ENCODE data around the gene SPEG.

SPEG gene

DNA sequence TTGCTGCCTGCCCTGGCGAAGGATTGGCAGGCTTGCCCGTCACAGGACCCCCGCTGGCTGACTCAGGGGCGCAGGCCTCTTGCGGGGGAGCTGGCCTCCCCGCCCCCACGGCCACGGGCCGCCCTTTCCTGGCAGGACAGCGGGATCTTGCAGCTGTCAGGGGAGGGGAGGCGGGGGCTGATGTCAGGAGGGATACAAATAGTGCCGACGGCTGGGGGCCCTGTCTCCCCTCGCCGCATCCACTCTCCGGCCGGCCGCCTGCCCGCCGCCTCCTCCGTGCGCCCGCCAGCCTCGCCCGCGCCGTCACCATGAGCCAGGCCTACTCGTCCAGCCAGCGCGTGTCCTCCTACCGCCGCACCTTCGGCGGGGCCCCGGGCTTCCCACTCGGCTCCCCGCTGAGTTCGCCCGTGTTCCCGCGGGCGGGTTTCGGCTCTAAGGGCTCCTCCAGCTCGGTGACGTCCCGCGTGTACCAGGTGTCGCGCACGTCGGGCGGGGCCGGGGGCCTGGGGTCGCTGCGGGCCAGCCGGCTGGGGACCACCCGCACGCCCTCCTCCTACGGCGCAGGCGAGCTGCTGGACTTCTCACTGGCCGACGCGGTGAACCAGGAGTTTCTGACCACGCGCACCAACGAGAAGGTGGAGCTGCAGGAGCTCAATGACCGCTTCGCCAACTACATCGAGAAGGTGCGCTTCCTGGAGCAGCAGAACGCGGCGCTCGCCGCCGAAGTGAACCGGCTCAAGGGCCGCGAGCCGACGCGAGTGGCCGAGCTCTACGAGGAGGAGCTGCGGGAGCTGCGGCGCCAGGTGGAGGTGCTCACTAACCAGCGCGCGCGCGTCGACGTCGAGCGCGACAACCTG lies 16.3 kb upstream of the SPEG start, which contains the start of gene DES:
TSS of gene DES (plus strand) at position 223 of the 857 bp plus-strand sequence. CDS start at position 309, 86 bp downstream.
- no peak within 1 kb of the TSS for H3K9ac ChIP-seq (ENCODE audit: low read depth, low read length)
- no peaks in the 10 kb centered on the region for H3K36me3 ChIP-seq (ENCODE audit: insufficient read depth, low read depth, low read length)
- H3K4me1 ChIP-seq (ENCODE audit: insufficient read depth, low read length), result peaks cover 19% of the 10 kb centered on the region; the same call in 1 of the 2 replicates
- H3K9me3 ChIP-seq (ENCODE audit: insufficient read depth, low read depth, low read length), result no peaks in the 10 kb centered on the region
- no peak within 1 kb of the TSS; the same call in 1 of the 2 replicates for H3K4me3 ChIP-seq (ENCODE audit: low read length)
- no peak within 1 kb of the TSS for H3K27ac ChIP-seq (ENCODE audit: low read length)
- H3K27me3 ChIP-seq (ENCODE audit: insufficient read depth, low read length), result peaks cover 18% of the 10 kb centered on the region; the same call in 1 of the 2 replicates

DNA sequence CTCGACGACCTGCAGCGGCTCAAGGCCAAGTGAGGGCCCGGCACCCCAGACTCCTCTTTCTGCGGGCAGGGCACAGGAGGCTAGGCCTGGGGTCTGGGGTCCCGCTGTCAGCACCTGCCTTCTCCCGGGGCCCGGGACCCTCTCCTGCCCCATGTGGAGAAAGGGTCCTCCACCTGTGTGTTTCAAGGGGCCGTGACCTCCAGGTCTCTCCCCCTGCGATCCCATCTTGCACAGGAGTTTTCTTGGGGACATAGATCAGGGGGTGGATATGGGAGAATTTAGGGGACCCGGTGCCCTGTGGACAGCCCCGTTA lies 15.7 kb upstream of the SPEG start:
- Histone ChIP-seq H3K4me1 (ENCODE audit: insufficient read depth, low read length) (peaks cover 19% of the 10 kb centered on the region; the same call in 1 of the 2 replicates), H3K4me3 (ENCODE audit: low read length) (no peak overlapping the region), H3K9ac (ENCODE audit: low read depth, low read length) (no peak overlapping the region), H3K36me3 (ENCODE audit: insufficient read depth, low read depth, low read length) (no peaks in the 10 kb centered on the region), H3K27me3 (ENCODE audit: insufficient read depth, low read length) (peaks cover 18% of the 10 kb centered on the region; the same call in 1 of the 2 replicates), H3K27ac (ENCODE audit: low read length) (no peak overlapping the region), H3K9me3 (ENCODE audit: insufficient read depth, low read depth, low read length) (no peaks in the 10 kb centered on the region)

DNA sequence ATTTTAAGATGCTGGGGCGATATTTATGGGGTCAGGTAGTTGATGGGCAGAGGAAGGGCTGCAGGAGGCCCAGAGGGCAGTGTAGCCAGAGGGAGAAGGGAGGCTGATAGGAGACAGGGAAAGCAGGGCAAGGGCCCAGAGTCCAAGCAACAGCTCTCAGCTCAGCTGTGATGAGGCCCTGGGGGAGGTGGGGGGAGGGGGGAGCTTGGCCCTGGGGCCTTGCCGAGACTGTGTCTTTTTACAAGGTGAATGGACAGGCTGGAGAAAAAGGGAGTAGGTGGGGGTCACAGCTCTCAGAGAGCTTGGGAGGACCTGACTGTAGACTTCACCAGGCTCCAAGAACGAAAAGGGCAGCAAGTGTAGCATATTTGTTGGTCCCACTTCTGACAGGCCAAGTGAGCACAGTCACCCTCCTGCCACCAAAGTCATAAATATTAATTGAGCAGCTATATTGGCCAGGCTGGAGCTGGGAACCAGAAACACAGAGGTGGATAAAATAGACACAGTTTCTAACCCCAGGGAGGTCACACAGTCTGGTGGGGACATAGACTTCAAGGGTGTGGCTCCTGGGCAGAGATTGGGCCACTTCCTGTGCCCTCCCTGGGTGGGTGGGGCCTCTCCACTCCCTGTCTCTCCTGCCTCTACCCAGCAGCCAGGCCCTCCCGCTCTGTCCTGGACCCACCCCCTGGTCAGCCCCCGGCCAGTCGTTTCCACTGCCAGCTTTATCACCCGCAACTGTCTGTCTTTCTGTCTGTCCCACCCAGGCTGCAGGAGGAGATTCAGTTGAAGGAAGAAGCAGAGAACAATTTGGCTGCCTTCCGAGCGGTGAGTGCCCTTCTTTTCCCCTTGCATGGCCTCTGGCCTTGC lies 15.1 kb upstream of the SPEG start:
- Histone ChIP-seq H3K4me3 (ENCODE audit: low read length) (no peak overlapping the region), H3K27ac (ENCODE audit: low read length) (no peak overlapping the region), H3K27me3 (ENCODE audit: insufficient read depth, low read length) (peaks cover 18% of the 10 kb centered on the region), H3K9me3 (ENCODE audit: insufficient read depth, low read depth, low read length) (no peaks in the 10 kb centered on the region), H3K4me1 (ENCODE audit: insufficient read depth, low read length) (peaks cover 19% of the 10 kb centered on the region; the same call in 1 of the 2 replicates), H3K9ac (ENCODE audit: low read depth, low read length) (no peak overlapping the region), H3K36me3 (ENCODE audit: insufficient read depth, low read depth, low read length) (no peaks in the 10 kb centered on the region)

GRCh38 chr2:219420687-219421086 lies 14.0 kb upstream of the SPEG start:
- Histone ChIP-seq H3K4me3 (ENCODE audit: low read length) (no peak overlapping the region), H3K27me3 (ENCODE audit: insufficient read depth, low read length) (peaks cover 18% of the 10 kb centered on the region), H3K27ac (ENCODE audit: low read length) (no peak overlapping the region), H3K36me3 (ENCODE audit: insufficient read depth, low read depth, low read length) (no peaks in the 10 kb centered on the region), H3K9ac (ENCODE audit: low read depth, low read length) (no peak overlapping the region), H3K9me3 (ENCODE audit: insufficient read depth, low read depth, low read length) (no peaks in the 10 kb centered on the region), H3K4me1 (ENCODE audit: insufficient read depth, low read length) (peaks cover 15% of the 10 kb centered on the region; the same call in 1 of the 2 replicates)

- Histone ChIP-seq H3K27me3 (ENCODE audit: insufficient read depth, low read length) (peaks cover 18% of the 10 kb centered on the region), H3K9ac (ENCODE audit: low read depth, low read length) (no peak overlapping the region), H3K36me3 (ENCODE audit: insufficient read depth, low read depth, low read length) (no peaks in the 10 kb centered on the region), H3K9me3 (ENCODE audit: insufficient read depth, low read depth, low read length) (no peaks in the 10 kb centered on the region), H3K4me3 (ENCODE audit: low read length) (no peak overlapping the region), H3K4me1 (ENCODE audit: insufficient read depth, low read length) (peaks cover 9% of the 10 kb centered on the region; the same call in 1 of the 2 replicates), H3K27ac (ENCODE audit: low read length) (no peak overlapping the region)
Observed at GRCh38 chr2:219421323-219421722, 13.3 kb upstream of the SPEG start.

DNA sequence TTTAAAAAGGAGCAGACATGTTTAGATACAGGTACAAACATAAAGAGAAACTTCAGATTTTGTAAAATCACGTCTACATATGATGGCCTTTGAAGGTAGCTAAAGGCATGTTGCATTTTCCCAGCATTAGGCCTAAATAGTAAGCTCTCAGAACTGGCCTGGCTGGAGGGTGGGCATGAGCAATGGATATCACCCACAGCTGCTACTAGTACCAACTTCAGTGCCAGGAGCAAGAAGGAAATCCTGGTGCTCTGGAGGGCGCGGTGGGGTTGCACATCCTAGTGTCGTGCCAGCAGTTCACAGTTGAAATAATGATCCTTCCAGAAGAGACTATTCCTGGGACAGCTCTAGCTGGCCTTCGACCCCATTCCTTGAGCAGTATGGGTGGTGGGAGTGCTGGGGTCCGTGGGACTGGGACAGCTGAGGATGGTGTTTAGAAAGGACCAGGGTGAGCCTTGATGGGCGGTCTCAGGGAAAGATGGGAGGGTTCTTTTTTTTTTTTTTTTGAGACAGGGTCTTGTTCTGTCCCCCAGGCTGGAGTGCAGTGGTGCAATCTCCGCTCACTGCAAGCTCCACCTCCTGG lies 11.6 kb upstream of the SPEG start:
- H3K4me3 ChIP-seq (ENCODE audit: low read length), result no peak overlapping the region
- H3K4me1 ChIP-seq (ENCODE audit: insufficient read depth, low read length), result no peaks in the 10 kb centered on the region
- H3K9me3 ChIP-seq (ENCODE audit: insufficient read depth, low read depth, low read length), result no peaks in the 10 kb centered on the region
- no peak overlapping the region for H3K27ac ChIP-seq (ENCODE audit: low read length)
- H3K36me3 ChIP-seq (ENCODE audit: insufficient read depth, low read depth, low read length), result no peaks in the 10 kb centered on the region
- H3K27me3 ChIP-seq (ENCODE audit: insufficient read depth, low read length), result peaks cover 18% of the 10 kb centered on the region
- no peak overlapping the region for H3K9ac ChIP-seq (ENCODE audit: low read depth, low read length)

DNA sequence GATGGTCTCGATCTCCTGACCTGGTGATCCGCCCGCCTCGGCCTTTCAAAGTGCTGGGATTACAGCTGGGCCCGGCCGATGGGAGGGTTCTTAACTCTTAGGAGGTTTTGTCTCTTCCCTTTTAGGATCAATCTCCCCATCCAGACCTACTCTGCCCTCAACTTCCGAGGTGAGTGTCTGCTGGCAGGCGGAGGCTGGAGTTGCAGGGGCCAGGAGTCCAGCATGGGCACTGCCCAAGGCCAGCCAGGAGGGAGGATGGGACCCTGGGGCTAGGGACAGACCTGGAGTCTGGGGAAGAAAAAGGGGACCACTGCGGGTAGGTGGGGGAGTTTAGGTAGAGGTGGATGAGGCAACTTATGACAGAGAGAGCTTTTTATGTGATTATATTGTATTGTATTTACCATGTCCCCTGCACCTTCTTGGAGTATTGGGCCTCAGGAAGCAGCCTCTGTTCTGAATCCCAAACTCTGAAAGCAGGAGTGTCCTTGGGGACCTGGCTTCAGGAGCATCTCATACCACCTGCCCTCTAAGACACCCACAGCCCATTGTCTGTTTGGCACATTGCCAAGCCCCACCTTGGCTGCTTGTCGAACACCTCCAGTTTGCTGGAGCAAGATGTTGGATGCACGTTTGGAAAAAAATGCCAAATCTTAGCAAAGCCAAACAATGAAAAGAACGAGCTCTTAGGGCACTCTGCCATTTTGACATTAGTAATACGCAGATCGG lies 10.8 kb upstream of the SPEG start:
- no peaks in the 10 kb centered on the region for H3K4me1 ChIP-seq (ENCODE audit: insufficient read depth, low read length)
- no peak overlapping the region for H3K27ac ChIP-seq (ENCODE audit: low read length)
- no peaks in the 10 kb centered on the region for H3K9me3 ChIP-seq (ENCODE audit: insufficient read depth, low read depth, low read length)
- H3K4me3 ChIP-seq (ENCODE audit: low read length), result no peak overlapping the region
- H3K9ac ChIP-seq (ENCODE audit: low read depth, low read length), result no peak overlapping the region
- H3K36me3 ChIP-seq (ENCODE audit: insufficient read depth, low read depth, low read length), result no peaks in the 10 kb centered on the region
- H3K27me3 ChIP-seq (ENCODE audit: insufficient read depth, low read length), result peaks cover 14% of the 10 kb centered on the region

DNA sequence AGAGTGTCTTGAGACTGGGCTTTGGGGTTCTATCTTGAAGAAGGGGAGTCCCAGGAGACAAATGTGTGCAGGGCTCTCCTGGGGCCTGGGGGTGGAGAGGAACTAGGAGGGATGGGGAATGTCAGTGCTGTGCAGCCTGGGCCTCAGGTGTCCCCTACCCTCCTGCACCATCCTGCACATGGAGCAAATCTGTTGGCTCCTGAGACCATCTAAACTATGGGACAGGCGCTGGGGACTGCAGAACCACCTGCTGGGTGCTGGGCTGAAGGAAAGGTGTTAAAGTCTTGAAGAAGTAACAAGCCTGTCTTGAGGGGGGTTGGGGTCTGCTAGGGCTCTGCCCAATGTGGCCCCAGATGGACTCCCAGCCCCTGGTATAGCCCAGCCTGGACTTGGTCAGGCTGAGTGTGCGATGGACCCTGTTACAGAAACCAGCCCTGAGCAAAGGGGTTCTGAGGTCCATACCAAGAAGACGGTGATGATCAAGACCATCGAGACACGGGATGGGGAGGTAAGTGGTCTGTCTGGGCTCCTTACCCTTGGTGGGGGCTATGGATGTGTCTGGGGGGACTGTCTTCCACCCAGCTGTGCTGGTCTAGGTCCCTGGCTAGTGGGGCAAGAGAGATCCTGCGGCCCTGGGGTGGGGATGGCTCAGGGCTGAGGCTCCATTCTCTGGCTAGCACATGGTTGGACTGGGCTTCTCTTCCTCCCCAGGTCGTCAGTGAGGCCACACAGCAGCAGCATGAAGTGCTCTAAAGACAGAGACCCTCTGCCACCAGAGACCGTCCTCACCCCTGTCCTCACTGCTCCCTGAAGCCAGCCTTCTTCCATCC lies 9.2 kb upstream of the SPEG start:
- Histone ChIP-seq H3K4me1 (ENCODE audit: insufficient read depth, low read length) (no peaks in the 10 kb centered on the region), H3K4me3 (ENCODE audit: low read length) (no peak overlapping the region), H3K27me3 (ENCODE audit: insufficient read depth, low read length) (no peaks in the 10 kb centered on the region; the same call in 1 of the 2 replicates), H3K9ac (ENCODE audit: low read depth, low read length) (no peak overlapping the region), H3K36me3 (ENCODE audit: insufficient read depth, low read depth, low read length) (no peaks in the 10 kb centered on the region), H3K9me3 (ENCODE audit: insufficient read depth, low read depth, low read length) (no peaks in the 10 kb centered on the region), H3K27ac (ENCODE audit: low read length) (no peak overlapping the region)

GRCh38 chr2:219426068-219426443 lies 8.6 kb upstream of the SPEG start:
- H3K27ac ChIP-seq (ENCODE audit: low read length), result no peak overlapping the region
- H3K9me3 ChIP-seq (ENCODE audit: insufficient read depth, low read depth, low read length), result no peaks in the 10 kb centered on the region
- no peaks in the 10 kb centered on the region for H3K4me1 ChIP-seq (ENCODE audit: insufficient read depth, low read length)
- H3K36me3 ChIP-seq (ENCODE audit: insufficient read depth, low read depth, low read length), result no peaks in the 10 kb centered on the region
- H3K9ac ChIP-seq (ENCODE audit: low read depth, low read length), result no peak overlapping the region
- H3K4me3 ChIP-seq (ENCODE audit: low read length), result no peak overlapping the region
- H3K27me3 ChIP-seq (ENCODE audit: insufficient read depth, low read length), result no peaks in the 10 kb centered on the region; the same call in 1 of the 2 replicates

- Histone ChIP-seq H3K36me3 (ENCODE audit: insufficient read depth, low read depth, low read length) (no peaks in the 10 kb centered on the region), H3K9me3 (ENCODE audit: insufficient read depth, low read depth, low read length) (no peaks in the 10 kb centered on the region), H3K27me3 (ENCODE audit: insufficient read depth, low read length) (no peaks in the 10 kb centered on the region; the same call in 1 of the 2 replicates), H3K4me3 (ENCODE audit: low read length) (no peak overlapping the region), H3K27ac (ENCODE audit: low read length) (no peak overlapping the region), H3K4me1 (ENCODE audit: insufficient read depth, low read length) (no peaks in the 10 kb centered on the region), H3K9ac (ENCODE audit: low read depth, low read length) (no peak overlapping the region)
Observed at GRCh38 chr2:219426534-219427136, 8.0 kb upstream of the SPEG start.

All from iPS-20b (cell line).